Stimulated activated CD4-positive, alpha-beta T cell treated with anti-CD3 and anti-CD28 coated beads, Interleukin-12 subunit alpha, Interleukin-12 subunit beta, amount 100 ng/mL, for 48 hours (primary cell): ENCODE measurements around the gene PITPNM3.

ENCODE experiments used
- DNase-seq, 3 donors: peaks; one replicate each; pipeline ENCODE4 v3.0.0-alpha.2; 2020; ENCODE audit warnings: low read depth in 2 of 3, low spot score in 1 of 3

PITPNM3 gene

GRCh38 chr17:6526362-6527152, 29.8 kb downstream of the PITPNM3 start:
- no peak for DNase-seq

DNA sequence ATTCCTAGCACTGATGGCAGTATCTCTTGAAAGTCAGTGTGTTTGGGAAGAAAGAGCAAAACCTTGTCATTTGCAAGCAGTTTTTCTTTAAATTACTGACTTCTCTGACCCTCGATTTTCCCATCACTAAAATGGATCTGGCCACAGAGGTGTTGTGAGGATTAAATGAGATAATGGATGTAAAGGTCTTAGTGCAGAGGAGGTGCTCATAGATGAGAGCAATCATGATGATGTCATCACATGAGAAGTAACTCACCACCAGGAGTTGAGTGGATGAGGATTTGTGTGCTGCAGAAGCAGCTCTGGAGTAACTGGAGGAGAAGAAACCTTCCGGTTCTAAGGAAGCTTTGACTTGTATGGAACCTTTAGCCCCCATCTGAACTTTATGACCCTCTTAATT, 30.6 kb downstream of the PITPNM3 start:
- no peak for DNase-seq

DNA sequence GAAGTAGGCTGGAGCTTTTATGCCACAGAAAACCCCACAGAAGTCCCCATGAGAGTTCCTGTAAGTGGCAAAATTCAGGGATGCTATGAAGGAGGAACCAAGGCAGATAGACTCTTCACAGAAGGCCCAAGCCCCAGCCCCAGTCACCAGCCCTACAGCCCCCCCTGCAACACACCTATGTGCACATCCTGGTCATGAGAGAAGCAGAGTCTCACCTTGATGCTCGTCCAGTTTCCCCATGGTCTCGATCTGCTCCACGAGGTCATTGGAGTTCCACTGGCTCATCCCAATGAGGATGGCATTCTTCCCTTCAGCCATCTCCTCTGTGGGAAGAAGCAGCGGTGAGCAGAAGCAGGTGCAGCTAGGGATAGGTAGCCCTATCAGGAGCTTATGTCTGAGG, 31.2 kb downstream of the PITPNM3 start:
- no peak for DNase-seq

GRCh38 chr17:6524520-6524919, 31.8 kb downstream of the PITPNM3 start:
- DNase-seq, result no peak

DNA sequence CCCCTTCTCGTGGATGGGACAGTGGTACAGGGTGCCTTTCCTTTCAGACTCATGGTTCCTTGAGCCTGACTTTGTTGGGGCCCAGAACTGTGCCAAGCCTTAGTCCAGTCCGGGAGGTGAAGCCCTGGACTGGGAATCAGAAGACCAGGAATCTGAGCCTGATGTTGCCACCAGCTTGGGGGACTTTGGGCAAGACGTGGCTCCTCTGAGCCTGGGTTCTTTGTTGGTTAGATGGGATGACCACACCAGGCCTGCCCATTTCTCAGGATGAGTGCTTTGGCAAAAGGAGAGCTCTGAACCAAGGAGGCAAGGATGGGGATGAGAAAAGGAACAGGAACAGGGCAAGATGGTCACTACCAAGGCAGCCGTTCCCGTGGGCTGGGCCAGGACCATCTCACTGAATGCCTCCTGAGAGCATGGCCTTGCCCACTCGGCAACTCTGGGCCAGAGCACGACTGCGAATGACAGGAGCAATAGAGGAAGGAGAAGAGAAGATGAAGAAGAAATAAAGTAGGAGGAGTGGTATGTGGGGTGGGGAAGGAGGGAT, 32.5 kb downstream of the PITPNM3 start:
- no peak for DNase-seq

DNA sequence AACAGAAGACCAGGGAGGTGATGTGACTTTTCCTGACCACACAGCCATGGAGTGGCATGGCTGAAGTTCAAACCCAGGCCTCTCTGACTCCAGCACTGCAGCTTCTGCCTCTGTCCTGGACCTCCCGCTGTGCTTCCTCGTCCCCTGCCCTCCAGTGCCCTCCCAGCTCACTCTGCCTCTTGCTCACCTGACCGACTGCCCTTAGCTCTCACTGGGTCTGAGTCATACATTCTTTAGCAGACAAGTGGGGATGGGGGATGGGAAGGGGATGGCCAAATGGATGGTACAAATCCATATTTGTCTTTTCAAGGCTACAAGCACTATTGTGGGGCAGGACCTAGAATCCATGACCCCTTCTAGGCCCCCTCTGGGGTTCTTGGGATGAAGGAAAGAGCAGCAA, 33.0 kb downstream of the PITPNM3 start:
- no peak for DNase-seq

GRCh38 chr17:6521586-6521985, 34.8 kb downstream of the PITPNM3 start:
- no peak for DNase-seq

- DNase-seq, result no peak
These were observed 39.3 kb downstream of the PITPNM3 start for GRCh38 chr17:6517062-6517461.

GRCh38 chr17:6514371-6514770, 42.0 kb downstream of the PITPNM3 start:
- no peak for DNase-seq

- no peak for DNase-seq
These were observed 43.8 kb downstream of the PITPNM3 start for GRCh38 chr17:6512552-6512951.

DNA sequence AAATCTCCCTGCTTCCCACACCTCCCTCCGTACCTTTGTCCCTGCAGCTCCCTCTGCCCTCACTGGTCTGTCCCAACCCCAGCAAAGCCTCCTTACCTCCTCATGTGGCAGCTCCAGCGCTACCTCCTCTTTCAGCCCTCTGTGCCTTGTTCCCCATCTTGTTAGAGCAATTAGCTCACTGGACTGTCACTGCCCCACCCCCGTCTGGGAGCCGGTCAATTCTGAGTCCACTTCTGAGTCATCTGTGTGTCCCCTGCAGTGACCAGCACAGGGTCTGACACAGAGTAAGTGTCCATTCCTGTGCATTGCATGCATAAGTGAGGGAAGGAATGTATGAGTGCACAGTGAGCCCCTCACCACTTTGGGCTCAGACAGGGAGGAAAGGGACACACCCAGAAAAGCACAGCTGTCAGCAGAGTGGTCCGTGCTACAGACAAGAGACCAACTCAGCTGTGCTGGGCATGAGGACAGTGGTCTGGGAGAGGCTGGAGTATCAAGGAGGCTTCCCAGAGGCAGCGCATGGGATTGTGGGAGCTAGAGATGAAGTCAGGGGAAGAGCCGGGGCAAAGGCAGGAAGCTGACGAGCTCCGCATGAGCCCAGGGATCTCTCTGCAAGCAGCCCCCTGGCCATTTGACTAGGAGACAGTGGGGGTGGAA, 45.9 kb downstream of the PITPNM3 start:
- DNase-seq, result no peak

GRCh38 chr17:6509921-6510320, 46.4 kb downstream of the PITPNM3 start:
- DNase-seq, result no peak

DNA sequence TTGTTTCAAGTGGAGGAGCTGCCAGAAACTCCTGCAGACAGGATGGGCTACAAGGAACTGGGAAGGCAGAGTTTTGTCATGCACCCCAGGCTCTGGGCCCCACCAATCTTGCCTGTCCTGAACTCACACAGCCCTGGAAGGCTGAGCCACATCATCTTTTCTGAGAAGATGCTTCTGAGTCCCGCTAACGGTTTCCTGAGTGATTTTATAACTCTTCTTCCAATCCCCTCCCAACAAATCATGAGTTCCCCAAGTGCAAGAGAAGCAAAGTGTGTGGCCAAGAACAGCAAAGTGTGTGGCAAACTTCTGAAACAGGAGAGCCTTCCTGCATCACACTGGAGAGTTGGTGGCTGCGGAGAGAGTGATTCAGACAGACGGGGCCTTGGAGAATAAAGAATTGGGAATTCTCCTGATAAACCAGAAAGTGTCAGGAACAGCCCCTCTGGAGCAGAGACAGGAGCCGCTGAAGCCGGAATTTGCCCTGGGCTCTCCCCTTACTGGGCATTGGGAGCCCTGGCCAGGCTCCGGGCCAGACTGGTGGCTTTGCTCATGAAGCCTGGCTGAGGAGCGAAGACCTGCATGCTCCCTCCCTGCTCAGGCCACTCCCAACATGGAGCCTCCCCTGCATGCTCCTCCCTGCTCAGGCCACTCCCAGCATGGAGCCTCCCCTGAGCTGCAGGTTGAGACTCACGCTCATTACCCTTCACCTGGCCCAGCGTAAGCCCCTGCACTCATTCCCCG, 47.2 kb downstream of the PITPNM3 start:
- DNase-seq, result no peak

DNA sequence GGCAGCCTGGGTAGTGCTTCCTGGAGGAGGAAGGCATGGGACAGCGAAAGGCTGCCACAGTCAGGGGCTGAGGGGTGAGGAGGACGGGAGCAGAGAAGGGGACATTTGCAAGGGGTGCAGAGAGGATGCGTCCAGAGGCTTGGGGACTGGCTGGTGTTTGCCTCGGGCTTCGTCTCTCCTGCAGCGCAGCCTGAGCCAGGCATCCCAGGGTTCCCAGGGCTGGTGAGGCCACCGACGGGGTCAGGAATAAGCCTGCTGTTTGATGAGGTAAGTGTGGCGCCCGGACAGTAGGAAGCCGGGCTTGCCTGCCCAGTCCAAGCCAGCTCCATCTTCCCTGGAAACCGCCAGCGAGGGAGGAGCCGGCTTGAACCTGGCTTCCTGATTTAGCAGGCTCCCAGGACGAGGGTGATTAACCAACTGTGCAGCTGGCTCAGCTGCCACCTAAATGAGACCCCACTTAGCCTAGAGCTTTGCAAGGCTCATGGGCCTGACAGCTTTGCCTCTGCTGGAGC, 47.8 kb downstream of the PITPNM3 start:
- no peak for DNase-seq

DNA sequence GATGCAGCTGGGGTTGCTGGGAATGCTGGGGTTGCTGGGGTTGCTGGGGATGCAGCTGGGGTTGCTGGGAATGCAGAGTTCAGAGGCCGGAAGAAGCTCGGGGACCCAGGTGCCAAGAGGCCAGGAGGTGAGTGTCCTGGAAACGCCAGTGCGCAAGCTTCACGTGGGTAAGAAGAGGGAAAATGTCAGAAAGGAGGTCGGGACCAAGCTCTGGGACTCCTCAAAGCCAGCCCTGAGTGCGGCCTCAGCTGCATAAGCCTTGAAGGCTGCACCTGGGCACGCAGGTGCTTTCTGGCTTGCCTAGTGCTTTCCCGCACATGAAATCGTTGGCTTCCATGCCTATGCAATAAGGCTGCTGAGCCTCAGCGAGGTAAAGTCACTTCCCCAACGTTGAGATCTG, 48.3 kb downstream of the PITPNM3 start:
- DNase-seq, result no peak

- DNase-seq, result no peak
These were observed 48.8 kb downstream of the PITPNM3 start for GRCh38 chr17:6507535-6507934.

DNA sequence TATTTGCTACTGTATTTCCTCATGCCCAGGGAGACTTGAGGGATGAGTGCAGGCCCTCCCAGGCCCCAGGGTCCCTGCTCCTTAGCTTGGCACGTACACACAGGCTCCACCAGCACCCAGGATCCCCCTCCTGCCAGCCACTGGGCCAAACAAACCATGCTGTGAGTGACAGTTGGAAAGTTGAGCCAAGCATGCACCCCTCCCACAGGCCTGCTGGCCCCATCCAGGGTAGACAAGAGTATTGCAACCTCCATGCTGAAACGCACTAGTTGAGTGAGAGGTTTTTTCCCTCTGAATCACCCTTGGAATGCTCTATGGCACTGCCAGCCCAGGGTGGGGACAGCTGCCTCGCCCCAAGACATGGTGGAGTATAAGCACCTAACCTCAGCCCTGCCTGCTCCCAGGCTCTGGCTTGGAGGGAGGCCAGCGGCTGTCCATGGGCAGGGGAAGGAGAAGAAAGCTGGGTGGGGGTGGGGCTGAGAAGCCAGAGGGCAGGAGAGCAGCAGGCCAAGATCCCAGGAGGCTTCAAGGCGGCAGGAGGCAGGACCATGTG, 49.6 kb downstream of the PITPNM3 start:
- no peak for DNase-seq

GRCh38 chr17:6505425-6506142, 50.8 kb downstream of the PITPNM3 start:
- DNase-seq, result no peak

GRCh38 chr17:6503641-6504195, 52.6 kb downstream of the PITPNM3 start:
- no peak for DNase-seq

DNA sequence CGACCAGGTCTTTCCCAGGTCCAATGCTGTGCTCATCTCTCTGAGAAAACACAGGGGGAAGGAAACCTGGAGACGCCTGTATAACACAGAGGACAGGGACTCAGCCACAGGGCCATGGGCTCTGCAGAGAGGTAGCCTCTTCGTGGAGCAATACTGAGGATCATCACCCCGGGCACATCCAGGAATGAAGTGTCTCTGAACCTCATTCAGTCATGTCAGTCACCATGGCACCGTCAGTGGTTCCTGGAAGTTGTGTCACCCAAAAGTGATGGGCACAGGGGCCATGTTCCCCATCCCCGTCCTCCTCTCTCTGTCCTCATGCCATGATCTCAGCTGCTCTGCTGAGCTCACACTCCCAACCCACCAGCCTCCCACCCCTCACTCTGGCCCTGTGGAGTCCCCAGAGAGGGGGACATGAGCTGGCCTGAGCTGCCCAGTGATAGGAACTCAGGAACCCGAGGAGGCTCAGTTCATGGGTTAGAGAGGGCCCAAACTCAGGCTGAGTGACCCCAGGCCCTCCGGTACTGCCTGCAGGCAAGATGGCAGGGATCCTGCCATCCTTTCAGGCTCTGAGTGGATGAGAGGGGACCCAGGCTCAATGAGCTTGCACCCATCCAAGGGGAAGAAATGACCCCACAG, 53.4 kb downstream of the PITPNM3 start:
- no peak for DNase-seq
